HEK293T (cell line): Measurements from ENCODE around the gene ANXA5.
"Not testable (repeated sequence)": the region's sequence is repeated elsewhere in the genome, so short reads cannot be mapped to it uniquely, and the experiment has no call there.

ENCODE experiments used
- CTCF ChIA-PET: fragments of 350-600 bp; formaldehyde crosslinking; extraction: SDS; loops from one replicate; lab custom pipeline; 2021; ENCODE audit warnings: antibody characterized with exemption, inconsistent platforms; lab: Yijun Ruan, JAX
- POLR2A ChIA-PET: fragments of 350-600 bp; formaldehyde crosslinking; extraction: SDS; loops from one replicate; lab custom pipeline; 2020; ENCODE audit warnings: antibody characterized with exemption, inconsistent platforms; lab: Yijun Ruan, JAX
- DNase-seq: peaks from one replicate; pipeline ENCODE4 v3.0.0; 2012; ENCODE audit warnings: mixed read lengths; ENCODE audit errors: extremely low spot score
- ARNT ChIP-seq: fragments of 450-650 bp; IDR thresholded peaks from 2 replicates; pipeline ENCODE4 v1.6.1; 2017; ENCODE audit warnings: mild to moderate bottlenecking
- BHLHE40 ChIP-seq: fragments of 450-650 bp; IDR thresholded peaks from 2 replicates; pipeline ENCODE4 v1.6.1; 2016; ENCODE audit warnings: mild to moderate bottlenecking, moderate library complexity, borderline replicate concordance
- CTBP1 ChIP-seq: fragments of 450-650 bp; IDR thresholded peaks from 2 replicates; pipeline ENCODE4 v1.6.1; 2016; ENCODE audit warnings: borderline replicate concordance
- ELF4 ChIP-seq: fragments of 450-650 bp; IDR thresholded peaks from 2 replicates; pipeline ENCODE4 v1.6.1; 2017; ENCODE audit warnings: antibody characterized with exemption
- FOXA1 ChIP-seq: fragments of 450-650 bp; IDR thresholded peaks from 2 replicates; pipeline ENCODE4 v1.6.1; 2016; ENCODE audit warnings: mild to moderate bottlenecking
- FOXK2 ChIP-seq: fragments of 450-650 bp; IDR thresholded peaks from 2 replicates; pipeline ENCODE4 v1.6.1; 2016; ENCODE audit warnings: mild to moderate bottlenecking
- FOXM1 ChIP-seq: fragments of 450-650 bp; IDR thresholded peaks from 2 replicates; pipeline ENCODE4 v1.6.1; 2017; ENCODE audit warnings: mild to moderate bottlenecking, borderline replicate concordance
- HDGF ChIP-seq: fragments of 450-650 bp; IDR thresholded peaks from 2 replicates; pipeline ENCODE4 v1.6.1; 2017; ENCODE audit warnings: antibody characterized with exemption, borderline replicate concordance
- L3MBTL2 ChIP-seq: fragments of 450-650 bp; conservative IDR thresholded peaks from 2 replicates; pipeline ENCODE4 v1.6.1; 2016; ENCODE audit warnings: mild to moderate bottlenecking
- LEF1 ChIP-seq: fragments of 450-650 bp; IDR thresholded peaks from 2 replicates; pipeline ENCODE4 v1.6.1; 2017; ENCODE audit warnings: mild to moderate bottlenecking, borderline replicate concordance
- NFRKB ChIP-seq: fragments of 450-650 bp; IDR thresholded peaks from 2 replicates; pipeline ENCODE4 v1.6.1; 2016; ENCODE audit warnings: mild to moderate bottlenecking, moderate library complexity
- SP1 ChIP-seq: fragments of 450-650 bp; IDR thresholded peaks from 2 replicates; pipeline ENCODE4 v1.6.1; 2017
- SUZ12 ChIP-seq: fragments of 450-650 bp; IDR thresholded peaks from 2 replicates; pipeline ENCODE4 v1.6.1; 2016; ENCODE audit warnings: mild to moderate bottlenecking
- TARDBP ChIP-seq: fragments of 450-650 bp; IDR thresholded peaks from 2 replicates; pipeline ENCODE4 v1.6.1; 2016
- ZNF384 ChIP-seq: fragments of 450-650 bp; IDR thresholded peaks from 2 replicates; pipeline ENCODE4 v1.6.1; 2016
- TF ChIP-seq, protein P1 (sequence below): fragments of 450-650 bp; IDR thresholded peaks from 2 replicates; pipeline ENCODE4 v1.6.1; 2016

Gene ANXA5

DNA sequence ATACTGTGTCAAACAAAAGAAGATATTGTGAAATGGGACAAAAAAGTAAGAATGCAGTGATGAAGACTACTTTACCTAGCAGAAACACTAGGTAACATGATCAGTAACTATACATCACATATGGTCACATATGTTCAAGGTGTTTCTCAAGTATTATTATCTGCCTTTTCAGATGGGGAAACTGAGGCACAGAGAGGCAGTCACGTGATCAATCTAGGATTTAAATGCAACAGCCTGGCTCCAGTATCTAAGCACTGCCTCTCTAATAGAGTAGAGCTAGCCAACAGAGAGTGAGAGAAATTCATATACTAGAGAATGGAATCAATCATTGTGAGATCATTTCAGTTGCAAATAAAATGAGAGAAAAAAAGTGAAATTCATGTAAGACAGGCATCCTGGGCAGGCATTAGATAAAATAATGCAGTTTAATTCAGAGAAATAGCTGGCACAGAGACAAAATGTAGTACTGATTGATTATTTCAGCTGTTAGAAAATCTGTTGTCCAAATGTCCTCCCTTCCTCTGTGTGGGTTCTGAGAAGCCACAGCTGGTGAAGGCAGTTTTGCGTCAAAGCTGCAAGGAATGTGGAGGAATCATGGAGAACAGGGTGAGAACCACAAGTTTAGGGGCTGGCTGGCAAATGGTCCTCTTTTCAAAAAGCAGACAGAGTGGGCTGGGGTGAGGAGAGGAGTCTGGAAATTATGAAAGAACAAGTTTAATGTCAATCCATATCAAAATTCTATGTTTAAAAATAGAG lies 42.2 kb upstream of the ANXA5 start:
- ChIA-PET CTCF (no interaction called here), POLR2A (no interaction called here)
- no peak for DNase-seq
- no peak for TF ChIP-seq SP1
- no peak for TF ChIP-seq ELF4
- no peak for TF ChIP-seq LEF1

DNA sequence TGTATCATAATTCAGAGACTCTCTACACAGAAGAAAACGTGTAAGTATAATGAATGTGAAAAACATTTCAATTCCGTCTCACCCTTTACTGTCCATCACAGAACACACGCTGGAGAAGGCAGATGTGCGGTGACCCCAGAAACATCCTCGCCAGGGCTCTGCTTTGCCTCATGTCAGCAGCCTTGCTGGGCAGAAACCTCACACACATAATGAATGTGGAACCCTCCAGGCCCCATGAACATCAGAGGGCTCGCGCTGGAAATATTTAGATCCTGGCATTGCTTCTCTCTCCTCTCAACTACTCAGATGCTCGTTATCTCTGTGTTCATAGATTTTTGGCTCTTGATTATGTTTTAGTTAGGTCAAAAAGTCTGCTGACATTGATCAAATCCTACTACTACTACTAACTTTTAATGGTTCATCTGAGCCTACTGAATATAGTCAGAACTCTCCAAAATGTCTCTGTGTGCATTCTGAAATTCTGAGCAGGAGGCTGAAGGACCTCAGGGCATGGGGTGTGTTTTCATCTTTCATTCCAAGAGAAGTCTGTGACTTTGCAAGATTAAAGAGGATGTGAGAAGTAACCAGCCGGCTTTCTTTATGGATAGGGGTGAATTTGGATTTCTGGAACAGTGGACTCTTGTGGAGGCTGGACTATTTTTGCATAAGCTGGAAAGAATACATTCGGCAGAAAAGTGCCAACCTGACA lies 41.2 kb upstream of the ANXA5 start:
- ChIA-PET POLR2A (no interaction called here), CTCF (no interaction called here)
- DNase-seq, result no peak
- no peak for TF ChIP-seq ELF4
- TF ChIP-seq HDGF, result no peak
- no peak for TF ChIP-seq ZNF384
- no peak for TF ChIP-seq FOXK2
- TF ChIP-seq, protein P1, sequence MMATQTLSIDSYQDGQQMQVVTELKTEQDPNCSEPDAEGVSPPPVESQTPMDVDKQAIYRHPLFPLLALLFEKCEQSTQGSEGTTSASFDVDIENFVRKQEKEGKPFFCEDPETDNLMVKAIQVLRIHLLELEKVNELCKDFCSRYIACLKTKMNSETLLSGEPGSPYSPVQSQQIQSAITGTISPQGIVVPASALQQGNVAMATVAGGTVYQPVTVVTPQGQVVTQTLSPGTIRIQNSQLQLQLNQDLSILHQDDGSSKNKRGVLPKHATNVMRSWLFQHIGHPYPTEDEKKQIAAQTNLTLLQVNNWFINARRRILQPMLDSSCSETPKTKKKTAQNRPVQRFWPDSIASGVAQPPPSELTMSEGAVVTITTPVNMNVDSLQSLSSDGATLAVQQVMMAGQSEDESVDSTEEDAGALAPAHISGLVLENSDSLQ, result no peak
- TF ChIP-seq L3MBTL2, result no peak
- no peak for TF ChIP-seq FOXA1
- TF ChIP-seq SP1, result no peak

DNA sequence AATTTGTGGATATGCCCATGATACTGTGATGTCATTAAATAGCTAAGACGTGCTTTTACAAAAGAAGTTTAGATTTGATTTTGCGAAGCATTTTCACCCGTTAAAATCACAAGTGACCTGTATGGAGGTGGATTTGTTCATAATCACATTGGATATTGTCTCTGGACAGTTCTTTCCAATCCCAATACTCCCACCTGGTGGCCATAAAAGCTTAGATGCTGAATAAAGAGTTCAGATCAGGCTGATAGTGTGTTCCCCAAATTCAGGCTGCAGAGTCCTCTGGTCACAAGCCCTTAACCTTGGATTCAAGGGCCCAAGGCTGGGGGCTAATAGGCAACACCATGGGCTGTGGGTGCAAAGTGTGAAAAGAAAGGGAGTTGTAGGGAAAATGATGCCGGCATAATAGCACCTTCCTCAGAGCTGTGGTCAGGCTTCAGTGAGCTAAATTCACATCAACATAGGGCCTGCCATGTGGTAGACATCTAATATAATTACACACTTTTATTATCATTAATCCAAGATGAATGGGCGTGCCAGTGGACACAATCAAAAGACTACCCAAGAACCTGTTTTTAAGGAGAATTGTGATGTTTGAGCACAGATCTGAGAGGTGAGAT lies 40.1 kb upstream of the ANXA5 start:
- ChIA-PET CTCF (interaction anchor here (0.9 to 1.0 kb wide), 3 partner anchors 54 to 545 kb away, joined by 3 to 4 read pairs (median 3); no protein-coding TSS in a partner anchor), POLR2A (interaction anchor here (1.8 kb wide), 1 partner anchor 40 kb away, joined by 5 read pairs; the partner anchor contains the start of gene ANXA5)
- TF ChIP-seq BHLHE40 (no peak), FOXA1 (no peak), LEF1 (no peak), ZNF384 (no peak), FOXK2 (no peak), SP1 (no peak), ELF4 (no peak), CTBP1 (no peak), SUZ12 (no peak), ARNT (no peak), TARDBP (no peak), FOXM1 (no peak), NFRKB (no peak), HDGF (no peak), L3MBTL2 (no peak)
- TF ChIP-seq, protein P1, result no peak
- peak; percentile 52 for DNase-seq

DNA sequence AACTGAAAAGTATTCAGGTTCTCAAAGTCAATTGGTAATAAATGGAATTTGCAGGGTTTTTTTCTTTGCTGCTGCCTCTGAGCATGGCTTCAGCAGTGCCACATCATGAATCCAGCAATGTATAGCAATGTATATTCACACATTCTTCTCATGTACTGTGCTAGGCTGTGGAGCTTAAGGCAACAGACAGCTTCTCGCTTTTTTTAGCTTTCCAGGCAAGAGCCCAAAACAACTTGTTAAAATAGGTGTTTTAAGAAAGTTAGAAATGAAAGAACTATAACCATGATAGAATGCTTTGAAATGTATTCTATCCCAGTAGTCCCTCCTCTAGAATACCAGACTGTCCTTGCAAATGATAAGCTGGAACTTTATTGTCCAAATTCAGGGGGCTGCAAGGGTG lies 37.8 kb upstream of the ANXA5 start:
- ChIA-PET CTCF (interaction anchor here (1.2 kb wide), 1 partner anchor 10 kb away, joined by 4 read pairs; no protein-coding TSS in a partner anchor), POLR2A (no interaction called here)
- no peak for DNase-seq
- no peak for TF ChIP-seq FOXK2
- TF ChIP-seq, protein P1, result no peak

DNA sequence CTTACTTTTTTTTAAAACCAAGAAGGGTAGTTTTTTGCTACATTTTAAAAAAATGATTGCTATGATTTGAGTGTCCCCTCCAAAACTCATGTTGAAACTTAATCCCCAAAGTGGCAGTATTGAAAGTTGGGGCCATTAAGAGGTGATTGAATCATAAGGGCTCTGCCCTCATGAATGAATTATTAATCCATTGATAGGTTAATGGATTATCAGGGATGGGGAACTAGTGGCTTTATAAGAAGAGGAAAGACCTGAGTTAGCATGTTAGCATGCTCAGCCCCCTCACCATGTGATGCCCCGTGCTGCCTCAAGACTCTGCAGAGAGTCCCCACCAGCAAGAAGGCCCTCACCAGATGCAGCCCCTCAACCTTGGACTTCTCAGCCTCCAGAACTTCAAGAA lies 37.2 kb upstream of the ANXA5 start:
- no peak for TF ChIP-seq SP1
- ChIA-PET CTCF (interaction anchor here (1.2 kb wide), 1 partner anchor 9 kb away, joined by 4 read pairs; no protein-coding TSS in a partner anchor), POLR2A (no interaction called here)
- DNase-seq, result no peak

DNA sequence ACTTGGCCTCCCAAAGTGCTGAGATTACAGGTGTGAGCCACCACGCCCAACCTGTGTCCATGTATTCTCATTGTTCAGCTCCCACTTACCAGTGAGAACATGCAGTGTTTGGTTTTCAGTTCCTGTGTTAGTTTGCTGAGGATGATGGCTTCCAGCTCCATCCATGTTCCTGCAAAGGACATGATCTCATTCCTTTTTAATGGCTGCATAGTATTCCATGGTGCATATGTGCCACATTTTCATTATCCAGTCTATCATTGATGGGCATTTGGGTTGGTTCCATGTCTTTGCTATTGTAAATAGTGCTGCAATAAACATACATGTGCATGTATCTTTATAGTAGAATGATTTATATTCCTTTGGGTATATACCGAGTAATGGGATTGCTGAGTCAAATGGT lies 33.0 kb upstream of the ANXA5 start:
- POLR2A ChIA-PET, CTCF ChIA-PET: not testable (repeated sequence)

DNA sequence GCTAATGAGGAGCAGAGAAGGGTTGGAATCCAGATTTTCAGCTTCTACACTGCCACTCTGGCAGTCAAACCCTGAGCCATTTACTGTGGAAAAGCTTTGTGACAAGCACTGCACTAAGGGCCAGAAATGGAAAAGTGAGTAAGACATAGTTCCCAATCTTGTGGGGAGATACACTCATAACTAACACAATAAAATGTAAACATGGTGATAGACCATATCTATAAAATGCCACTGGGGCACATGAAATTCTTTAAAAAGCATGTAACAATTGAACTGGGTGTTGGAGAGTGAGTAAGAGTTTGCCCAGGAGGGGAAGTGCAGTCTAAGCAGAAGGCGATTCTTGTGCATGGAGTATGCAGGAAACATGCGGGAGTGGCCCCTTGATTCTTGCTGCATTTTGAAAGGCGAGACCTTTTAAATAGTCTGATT lies 32.0 kb upstream of the ANXA5 start:
- CTCF ChIA-PET, result interaction anchor here (0.6 to 1.1 kb wide), 2 partner anchors 32 to 209 kb away, joined by 3 read pairs; no protein-coding TSS in a partner anchor
- POLR2A ChIA-PET, result no interaction called here
- no peak for DNase-seq
- TF ChIP-seq ZNF384, result no peak
- no peak for TF ChIP-seq ELF4
- TF ChIP-seq CTBP1, result no peak
- no peak for TF ChIP-seq NFRKB

More for the DNA sequence above, 33.0 kb upstream of the ANXA5 start:
- DNase-seq, result not testable (repeated sequence)
